ENCODE results near the gene PDSS1.

GRCh38 chr10:26698909-26699308, 1.4 kb downstream of the PDSS1 start:
- no peak for TF ChIP-seq POLR2A (IDR thresholded peaks at IDR 0.05; ENCODE audit: low read depth, low read length)
- no peak for TF ChIP-seq SPI1 (IDR thresholded peaks at IDR 0.05; ENCODE audit: low read depth, low read length)
- TF ChIP-seq POLR2AphosphoS5 (IDR thresholded peaks at IDR 0.05; ENCODE audit: low read depth, low read length) = no peak
- TF ChIP-seq TAF1 (IDR thresholded peaks at IDR 0.05; ENCODE audit: low read depth, low read length) = no peak
- TF ChIP-seq PAX5 (IDR thresholded peaks at IDR 0.05; ENCODE audit: insufficient read depth, low read length, severe bottlenecking) = no peak
- TF ChIP-seq POU2F2 (IDR thresholded peaks at IDR 0.05; ENCODE audit: low read depth, low read length) = no peak

All from GM12891 (cell line).